SK-N-MC (cell line): ENCODE measurements around the gene LIPC.

ENCODE experiments used
- EZH2 ChIP-seq: fragments of 200-600 bp; sonication (generic); IDR thresholded peaks from one replicate; pipeline ENCODE4 v1.6.1; 2017; ENCODE audit warnings: antibody characterized with exemption
- POLR2AphosphoS5 ChIP-seq: IDR thresholded peaks from 2 replicates; pipeline ENCODE4 v1.6.1; 2012; ENCODE audit warnings: mild to moderate bottlenecking, low read depth, low read length, borderline replicate concordance

DNA sequence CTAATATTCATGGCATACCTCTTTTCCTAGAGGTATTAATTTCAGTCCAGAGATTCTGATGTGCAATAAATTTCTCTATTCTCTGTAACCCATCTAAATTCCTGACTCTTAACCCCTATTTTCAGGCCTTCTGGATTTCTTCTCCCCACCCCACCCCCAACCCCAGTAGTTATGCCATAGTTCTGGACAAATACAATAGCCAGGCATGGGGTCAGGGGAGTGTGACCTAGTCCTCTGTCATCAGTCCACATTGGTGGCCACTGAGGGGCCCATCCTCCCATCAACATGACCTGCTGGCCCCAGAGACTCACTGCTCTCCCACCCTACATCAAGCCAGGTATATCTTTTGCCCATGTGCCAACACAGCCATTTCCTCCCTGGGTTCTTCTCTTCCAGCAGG is 3.8 kb upstream of the LIPC start:
- TF ChIP-seq POLR2AphosphoS5 (no peak), EZH2 (no peak)
